ENCODE measurements around the gene LETM1.

LETM1 gene

DNA sequence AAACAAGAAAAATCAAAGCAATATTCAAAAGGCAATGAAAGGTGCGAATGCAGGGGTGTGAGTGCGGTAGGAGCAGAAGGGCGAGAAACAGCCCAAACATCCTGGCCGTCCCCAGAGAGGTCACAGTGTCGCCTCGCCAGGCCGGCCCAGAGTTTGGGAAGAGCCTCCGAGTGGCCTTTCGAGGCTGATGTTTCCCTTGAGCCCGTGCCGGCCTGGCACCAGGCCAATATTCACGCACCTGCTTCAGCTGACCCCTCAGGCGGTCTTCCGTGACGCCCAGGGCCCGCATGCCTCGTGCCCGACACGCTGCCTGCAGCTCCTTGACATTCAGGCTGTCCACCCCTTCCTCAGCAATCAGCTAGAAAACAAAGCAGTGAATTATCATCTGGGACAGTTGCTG is 30.6 kb downstream of the LETM1 start:
- no peak for DNase-seq (ENCODE audit: low spot score)

DNA sequence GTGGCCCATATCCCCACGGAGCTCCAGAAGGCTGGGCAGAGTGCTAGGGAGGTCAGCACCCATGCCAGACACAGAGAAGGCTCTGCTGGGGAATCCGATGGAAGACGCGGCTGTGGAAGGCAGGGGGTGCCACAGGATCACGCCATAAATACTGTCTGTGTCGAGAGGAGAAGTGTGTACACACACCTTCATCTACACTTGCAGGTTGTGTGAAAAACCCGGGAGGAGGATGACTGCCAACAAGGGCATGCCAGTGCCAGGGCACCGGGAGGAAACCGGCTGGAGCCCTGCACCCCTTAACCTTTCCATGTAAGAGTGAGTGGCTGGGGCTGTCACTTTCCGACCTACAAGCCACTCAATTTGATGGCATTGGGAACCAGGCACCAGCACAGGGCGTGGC is 31.2 kb downstream of the LETM1 start:
- no peak for DNase-seq (ENCODE audit: low spot score)

DNA sequence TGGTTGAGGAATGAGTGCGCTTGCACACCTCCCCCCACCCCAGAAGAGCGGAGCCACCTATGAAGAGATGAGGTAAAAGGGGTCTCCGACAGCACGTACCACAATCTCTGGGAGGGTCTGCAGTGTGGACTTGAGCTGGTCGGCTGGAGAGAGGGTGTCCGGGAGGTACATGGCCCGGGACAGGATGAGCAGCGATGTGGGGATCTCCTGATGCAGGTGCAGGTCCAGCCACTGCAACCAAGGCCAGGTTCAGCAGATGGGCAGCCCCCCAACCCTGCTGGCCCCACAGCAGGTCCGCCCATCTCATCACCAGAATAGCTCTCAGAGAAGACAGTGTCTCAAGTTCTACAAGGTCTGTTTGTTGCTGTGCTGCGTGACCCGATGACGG is 32.4 kb downstream of the LETM1 start:
- DNase-seq (ENCODE audit: low spot score): no peak

DNA sequence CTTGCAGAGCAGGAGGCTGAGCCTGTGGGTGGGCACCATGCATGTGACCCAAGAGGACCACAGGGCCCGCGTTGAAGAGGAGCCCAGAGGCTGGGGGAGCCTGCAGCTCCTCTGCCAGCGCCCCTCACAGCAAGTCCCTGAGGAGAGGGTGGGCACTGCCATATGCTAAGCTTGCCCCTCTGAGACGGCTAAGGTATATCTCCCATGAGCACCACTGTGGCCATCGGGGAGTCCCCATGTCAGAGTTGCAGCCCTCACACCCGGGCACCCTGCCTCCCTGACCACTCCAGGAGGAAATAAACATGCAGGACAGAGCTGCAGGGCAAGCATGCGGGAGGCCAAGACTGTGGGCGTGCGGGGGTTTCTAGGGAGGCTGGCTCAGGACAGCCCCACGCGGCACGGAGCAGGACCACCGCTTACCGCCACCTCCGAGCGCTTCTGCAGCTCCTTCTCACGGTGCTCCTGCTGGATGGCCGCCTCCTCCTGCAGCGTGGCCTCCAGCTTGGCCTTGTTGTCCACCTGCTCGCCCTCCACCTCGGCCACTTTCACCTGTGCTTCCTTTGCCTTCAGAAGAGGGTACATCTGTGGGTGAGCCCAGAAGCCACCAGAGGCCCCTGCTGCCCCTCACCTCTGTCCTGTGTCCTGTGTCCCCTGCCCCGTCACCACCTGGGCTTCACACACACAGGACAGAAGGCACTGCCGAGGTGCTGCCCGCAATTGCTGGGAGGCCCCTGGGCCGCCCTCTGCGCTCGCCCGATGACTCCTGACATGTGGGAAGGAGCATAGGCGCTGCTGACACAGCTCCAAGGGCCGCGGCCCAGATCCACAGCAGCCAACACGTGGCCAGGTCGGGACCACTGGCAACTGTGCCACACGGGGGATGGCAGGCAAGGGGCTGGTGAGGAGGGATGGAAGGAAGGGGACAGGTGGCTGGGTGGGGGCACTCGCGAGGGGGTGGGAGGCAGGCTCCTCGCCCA is 33.1 kb downstream of the LETM1 start:
- DNase-seq (ENCODE audit: low spot score): no peak

DNA sequence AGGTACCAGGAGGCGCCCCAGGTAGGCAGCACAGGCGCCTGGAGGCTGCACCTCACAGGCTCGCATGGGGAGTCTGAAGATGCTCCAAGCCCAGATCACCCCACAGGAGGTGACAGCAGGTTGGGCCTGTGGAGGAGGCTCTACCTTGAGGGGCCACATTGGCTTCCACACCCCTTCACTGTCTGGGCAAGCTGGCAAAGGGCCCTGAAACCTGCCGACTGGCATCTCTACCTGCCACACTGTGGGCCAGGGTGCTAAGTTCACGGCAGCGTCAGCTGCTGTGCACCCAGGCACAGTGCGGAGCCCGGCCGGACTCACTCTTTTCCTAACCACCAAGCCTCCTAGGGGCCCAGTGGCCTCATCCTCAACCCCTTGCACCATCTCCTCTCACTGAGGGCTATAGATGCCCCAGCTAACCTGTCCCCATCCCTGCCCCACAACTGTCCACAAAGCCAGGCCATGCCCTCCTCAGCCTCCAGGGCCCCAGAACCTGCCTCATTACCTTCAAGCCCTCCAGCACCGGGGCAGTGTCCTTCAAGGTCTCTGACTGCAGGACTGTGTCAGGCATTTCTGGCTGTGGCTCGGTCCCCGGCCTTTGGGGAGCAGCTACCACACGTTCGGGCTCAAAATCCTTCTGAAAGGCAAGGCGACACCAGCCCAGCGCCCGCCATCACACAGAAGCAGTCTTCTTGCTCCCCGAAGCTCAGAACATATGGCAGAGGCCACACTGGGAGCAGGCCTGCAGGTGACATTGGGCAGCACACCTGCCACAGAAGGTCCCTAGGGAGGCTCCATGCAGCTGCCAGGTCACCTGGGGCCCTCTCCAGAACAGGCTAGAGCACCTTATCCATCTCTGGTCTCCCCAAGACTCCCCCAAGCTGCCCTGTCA is 34.0 kb downstream of the LETM1 start:
- DNase-seq (ENCODE audit: low spot score): no peak

DNA sequence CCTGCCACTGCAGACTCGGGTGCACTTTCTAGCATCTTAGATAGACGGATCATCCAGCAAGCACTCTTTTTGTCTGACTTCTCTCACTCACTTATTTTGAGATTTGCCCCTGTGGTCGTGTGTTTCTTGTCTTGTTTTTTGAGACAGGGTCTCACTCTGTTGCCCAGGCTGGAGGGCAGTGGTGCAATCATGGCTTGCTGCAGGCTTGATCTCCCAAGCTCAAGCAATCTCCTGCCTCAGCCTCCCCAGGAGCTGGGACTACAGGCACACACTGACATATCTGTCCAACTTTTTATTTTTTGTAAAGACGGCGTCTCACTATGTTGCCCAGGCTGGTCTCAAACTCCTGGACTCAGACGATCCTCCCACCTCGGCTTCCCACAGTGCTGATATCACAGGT is 36.1 kb downstream of the LETM1 start:
- no peak for DNase-seq (ENCODE audit: low spot score)

DNA sequence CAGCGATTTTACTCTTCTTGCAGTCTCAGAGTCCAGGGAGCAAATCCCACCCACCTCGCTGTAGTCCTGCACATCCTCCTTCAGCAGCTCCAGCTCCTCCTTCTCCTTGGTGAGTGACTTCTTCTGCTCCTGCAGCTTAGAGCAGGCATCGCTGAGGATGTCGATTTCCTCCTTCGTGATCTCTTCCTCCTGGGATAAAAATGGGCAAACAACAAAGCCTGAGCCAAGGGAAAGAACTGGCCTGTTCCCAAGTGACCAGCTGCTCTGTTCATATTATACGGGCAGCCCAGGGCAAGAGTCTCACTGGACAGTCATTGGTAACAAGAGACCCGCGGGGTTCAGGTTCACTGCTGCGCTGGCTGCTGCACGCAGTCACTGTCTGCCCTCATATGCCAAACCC is 36.7 kb downstream of the LETM1 start:
- peak; percentile 42 for DNase-seq (ENCODE audit: low spot score)

DNA sequence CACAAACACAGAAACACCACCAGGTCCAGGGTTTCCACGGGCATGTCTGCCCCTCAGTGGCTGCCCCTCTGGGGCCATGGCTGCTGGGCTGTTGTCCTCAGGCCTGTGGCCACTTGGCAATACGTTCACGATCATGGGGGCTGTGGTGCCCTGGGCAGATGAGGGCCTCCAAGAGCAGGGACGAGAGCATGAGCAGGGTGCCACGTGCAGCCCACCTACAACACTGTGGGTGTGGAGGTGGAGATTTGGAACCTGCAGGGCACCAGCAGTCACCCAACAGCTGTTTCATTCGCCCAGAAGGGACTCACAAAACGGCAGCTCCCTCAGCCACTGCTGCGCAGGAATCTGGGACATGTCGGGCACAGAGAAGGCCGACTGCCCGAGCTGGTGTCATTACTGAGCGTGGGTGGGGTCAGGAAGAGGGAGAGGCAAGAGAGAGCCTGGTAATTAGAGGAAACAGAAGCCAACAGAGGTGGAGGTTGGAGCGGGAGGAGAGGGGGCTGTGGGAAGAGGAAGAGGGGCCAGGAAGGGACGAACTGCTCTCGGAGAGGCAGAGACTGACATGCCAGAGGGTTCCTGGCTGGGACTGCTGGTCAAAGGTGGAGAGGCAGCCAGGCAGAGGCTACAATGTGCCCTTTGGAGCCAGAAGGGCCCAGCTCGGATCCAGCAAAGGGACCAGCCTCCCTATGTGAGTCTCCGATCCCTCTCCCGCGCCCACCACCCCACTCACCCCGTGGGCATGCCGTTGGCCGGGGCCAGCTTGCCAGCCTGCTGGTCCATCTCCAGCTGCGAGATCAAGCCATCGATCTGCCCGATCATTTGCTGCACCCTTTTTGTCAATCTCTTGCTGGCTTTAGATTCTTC is 39.7 kb downstream of the LETM1 start:
- no peak for DNase-seq (ENCODE audit: low spot score)

DNA sequence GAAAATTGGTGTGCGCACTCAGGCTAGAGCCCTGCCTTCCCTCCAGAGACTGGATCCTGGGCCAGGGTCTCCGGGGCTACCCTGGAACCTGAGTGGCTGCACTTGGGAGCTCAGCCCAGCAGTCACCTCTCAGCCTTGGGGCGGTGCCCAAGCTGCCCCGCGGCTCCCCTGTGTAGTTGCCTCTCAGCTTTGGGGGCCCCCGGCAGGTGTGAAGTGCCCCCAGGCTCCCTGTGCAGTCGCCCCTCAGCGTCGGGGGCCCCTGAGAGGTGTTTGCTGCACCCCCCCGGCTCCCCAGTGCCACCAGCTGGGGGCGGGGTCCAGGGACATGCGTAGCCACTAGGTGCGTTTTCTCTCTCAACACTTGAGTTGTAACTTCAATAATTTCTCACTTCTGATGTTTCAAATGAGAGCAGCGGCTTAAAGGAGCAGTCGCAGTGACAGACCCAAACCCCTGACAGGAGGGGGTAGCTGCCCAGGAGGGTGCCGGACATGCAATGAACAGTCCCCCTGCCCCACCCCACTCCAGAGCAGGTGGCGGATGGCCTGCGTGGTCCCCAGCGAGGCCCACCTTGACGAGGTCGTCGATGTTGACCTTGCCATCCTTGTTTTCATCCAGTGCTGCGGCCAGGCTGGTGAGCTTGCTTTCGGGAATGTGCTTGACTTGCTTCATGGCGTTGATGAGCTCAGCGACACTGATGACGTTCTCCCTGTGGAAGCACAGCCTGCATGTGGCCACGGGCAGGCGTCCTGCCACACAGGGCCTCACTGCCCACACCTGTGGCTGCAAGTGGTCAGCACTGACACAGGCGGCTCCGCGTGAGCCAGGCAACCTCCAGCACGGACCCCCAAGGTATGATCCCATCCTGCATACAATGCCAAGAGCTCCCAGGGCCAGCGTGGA is 40.6 kb downstream of the LETM1 start:
- no peak for DNase-seq (ENCODE audit: low spot score)

DNA sequence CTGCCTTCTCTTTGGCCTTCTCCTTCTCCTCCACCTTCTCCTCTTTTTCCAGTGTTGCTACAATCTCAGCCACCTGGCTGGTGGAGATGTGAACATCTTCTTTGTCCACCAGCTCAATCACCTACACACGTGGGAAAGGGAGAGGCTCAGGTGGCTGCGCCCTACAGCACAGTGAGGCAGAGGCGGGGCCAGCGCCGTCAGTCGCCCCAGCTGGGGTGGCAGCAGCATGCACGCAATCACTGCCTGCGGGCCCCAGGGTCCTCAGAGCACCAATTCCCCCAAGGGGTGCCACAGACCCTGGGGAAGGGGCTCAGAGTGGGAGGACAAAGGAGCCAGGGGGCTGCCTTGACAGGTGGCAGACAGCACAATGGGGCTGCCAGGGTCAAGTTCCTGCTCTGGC is 41.5 kb downstream of the LETM1 start:
- no peak for DNase-seq (ENCODE audit: low spot score)

DNA sequence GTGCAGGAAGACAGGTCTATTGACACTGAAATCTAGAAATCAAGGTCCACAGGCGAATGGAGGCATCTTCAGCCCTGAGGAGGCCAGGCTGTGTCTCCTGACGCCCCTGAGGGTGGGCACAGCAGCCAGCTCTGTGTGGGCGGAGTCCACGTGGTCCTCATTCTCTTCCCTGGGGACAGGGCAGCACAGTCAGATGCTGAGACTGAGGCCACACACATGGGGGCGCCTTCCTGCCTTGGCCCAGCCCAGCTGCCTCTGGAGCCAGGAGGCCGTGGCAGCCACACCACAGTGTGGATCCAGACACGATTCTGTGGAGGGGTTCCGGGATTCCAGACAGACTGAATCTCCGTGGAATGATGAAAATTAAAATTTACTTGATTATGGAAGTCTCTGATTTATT is 42.0 kb downstream of the LETM1 start:
- DNase-seq (ENCODE audit: low spot score): no peak

DNA sequence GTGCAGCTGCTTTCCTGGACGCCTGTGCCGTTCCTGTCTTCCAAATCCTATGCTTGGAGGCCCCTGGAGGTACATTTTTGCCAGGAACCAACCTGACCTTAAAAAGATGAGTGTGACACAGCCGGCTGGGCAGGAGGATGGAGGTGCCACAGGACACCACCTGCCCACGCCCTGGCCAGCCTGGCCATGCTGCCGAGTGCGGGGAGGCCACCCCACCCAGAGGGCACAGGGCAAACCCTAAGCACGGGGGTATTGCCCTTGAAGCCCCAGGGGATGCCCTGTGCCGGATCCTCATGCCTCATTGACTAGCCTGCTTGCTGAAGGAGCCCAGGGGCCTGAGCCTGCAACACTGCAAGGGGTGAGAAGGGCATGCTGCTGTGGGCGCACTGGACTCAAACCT is 42.7 kb downstream of the LETM1 start:
- DNase-seq (ENCODE audit: low spot score): no peak

DNA sequence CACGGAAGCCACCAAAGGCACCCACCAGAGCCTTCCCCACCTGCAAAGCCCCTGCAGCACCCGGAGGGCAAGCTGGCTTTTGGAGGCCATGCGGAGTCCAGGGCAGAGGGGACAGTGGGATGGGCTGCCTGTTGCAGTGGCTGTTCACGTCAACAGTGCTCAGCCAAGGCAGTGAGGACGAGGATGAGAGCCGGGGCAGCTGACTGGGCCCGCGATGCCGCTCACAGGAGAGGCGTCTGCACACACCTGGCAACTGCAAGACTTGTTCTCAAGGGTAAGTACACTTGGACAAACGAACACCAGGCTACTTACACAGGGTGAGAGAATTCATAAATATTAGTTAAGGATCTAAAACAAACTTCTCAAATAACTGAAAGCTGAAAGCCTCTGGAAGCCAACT is 43.2 kb downstream of the LETM1 start:
- no peak for DNase-seq (ENCODE audit: low spot score)

DNA sequence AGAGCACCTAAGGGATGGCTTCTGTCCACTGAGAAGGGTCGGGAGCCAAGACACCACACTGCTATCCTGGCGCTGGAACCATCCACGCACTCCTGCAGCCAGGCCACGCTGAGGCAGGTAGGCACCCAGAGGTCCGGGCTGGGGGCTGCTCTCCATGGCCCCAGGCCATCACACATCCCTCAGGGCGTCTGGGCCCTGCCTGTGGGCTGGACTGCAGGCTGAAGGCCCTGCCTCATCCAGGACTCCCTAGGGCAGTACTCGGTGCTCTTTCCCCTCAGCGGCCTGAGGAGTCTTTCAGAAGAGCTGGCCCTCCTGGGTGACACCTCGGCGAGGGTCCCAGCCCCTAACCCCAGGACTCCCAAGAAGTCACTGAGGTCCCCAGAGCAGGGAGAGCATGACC is 45.2 kb downstream of the LETM1 start:
- no peak for DNase-seq (ENCODE audit: low spot score)

DNA sequence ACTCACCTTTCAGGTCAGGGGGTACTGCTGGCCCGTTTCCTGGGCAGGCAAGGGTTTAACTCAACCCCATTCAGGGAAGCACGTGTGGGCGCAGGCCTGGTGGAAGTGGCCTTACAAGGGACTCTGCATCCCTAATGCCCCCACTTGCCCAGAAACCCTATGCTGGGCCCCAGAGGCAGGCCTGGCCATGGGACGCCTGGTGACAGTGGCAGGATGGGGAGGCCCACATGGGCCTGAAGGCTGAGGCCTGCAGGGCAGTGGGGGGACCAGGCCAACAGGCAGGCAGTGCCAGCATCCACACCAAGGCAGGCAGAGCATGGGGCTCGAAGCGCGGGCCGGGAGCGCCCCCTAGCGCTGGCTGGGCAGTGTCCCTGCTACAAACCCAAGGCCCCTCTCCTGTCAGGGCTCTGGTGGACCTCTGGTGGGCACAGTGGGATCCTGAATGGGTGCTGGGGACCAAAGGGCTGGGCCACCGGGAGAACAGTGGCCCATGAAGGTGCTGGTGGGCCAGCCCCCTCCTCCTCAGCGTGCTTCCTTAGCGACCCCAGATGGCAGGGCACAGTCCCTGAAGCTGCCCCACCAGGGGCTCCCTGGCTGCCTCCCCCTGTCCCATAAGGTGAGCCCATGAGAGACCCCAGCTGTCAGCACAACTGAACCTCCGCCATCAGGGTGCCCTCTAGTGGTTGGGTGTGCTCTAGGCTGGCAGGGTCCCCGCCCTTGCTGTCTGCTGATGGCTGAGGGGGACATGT is 46.0 kb downstream of the LETM1 start:
- peak; percentile 71 for DNase-seq (ENCODE audit: low spot score)

DNA sequence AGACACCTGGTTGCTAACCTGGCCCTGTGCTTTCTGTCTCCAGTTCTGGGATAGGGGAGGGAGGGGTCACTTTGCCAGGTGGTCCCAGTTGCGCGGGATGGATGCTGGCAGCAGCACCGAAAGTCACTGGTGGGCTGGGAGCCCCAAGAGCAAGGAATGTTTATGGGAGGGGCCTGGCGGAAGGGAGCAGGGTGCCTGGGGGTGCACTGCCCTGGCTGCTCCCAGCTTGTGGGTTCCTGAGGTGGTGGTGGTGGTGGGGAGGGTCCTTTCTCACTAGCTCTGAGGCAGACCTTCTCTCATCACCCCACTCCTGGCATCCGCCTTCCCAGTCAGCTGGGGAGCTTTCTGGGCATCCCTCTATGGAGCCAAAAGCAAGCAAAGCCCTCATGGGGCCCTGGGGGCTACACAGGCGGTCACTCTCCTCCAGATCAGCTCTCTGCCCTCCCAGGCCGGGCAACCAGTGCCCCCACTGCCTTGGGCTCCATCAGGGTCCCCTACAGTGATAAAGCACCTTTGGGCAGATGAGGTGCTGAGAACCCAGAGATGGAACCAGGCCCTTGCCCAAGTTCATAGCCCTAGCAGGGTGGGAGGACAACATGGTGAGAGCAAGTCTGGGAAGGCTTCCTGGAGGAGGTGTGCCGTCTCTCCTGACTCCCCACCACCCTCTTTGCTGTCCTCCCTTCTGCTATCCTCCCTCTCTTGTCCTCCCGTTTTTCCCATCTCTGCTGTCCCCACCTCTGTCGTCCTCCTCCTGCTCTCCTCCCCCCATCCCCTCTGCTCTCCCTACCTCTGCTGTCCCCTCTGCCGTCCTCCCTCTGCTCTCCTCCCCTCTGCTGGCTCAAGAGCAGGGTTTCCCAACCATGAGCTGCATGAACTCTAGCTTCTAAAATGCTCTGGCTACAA is 46.9 kb downstream of the LETM1 start:
- no peak for DNase-seq (ENCODE audit: low spot score)

DNA sequence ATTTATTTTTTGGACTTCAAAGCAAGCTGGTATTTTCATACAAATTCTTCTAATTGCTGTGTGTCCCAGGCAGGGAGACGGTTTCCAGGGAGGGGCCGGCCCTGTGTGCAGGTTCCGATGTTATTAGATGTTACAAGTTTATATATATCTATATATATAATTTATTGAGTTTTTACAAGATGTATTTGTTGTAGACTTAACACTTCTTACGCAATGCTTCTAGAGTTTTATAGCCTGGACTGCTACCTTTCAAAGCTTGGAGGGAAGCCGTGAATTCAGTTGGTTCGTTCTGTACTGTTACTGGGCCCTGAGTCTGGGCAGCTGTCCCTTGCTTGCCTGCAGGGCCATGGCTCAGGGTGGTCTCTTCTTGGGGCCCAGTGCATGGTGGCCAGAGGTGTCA is 47.6 kb downstream of the LETM1 start:
- no peak for DNase-seq (ENCODE audit: low spot score)

DNA sequence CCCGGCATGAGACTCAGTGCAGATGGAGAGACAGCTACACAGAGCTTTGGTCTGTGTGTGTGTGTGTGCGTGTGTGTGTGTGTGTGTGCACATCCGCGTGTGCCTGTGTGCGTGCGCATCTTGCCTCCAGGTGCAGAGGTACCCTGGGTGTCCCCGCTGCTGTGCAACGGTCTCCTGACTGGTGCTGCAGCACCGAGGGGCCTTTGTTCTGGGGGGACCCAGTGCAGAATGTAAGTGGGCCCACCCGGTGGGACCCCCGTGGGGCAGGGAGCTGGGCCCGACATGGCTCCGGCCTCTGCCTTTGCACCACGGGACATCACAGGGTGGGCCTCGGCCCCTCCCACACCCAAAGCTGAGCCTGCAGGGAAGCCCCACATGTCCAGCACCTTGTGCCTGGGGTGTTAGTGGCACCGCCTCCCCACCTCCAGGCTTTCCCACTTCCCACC is 48.6 kb downstream of the LETM1 start:
- no peak for DNase-seq (ENCODE audit: low spot score)
